Suprapubic skin (tissue), 4 donors: ENCODE data around the gene ZNF584. TPM values are rescaled to one million over a fixed set of nuclear protein-coding genes. Genes with fewer than 3 reads are reported as not detected.

ENCODE experiments used
- DNase-seq, 2 donors: peaks; one replicate each; pipeline ENCODE4 v3.0.0-alpha.2; 2019; ENCODE audit warnings: low spot score in 2 of 2
- H3K27ac ChIP-seq: fragments of 200-600 bp; sonication (generic); one replicate; pipeline ENCODE4 v1.5.1; 2019
- H3K27me3 ChIP-seq: fragments of 200-600 bp; sonication (generic); one replicate; pipeline ENCODE4 v1.5.1; 2019
- H3K36me3 ChIP-seq: fragments of 200-600 bp; sonication (generic); one replicate; pipeline ENCODE4 v1.5.1; 2019
- H3K4me1 ChIP-seq: fragments of 200-600 bp; sonication (generic); one replicate; pipeline ENCODE4 v1.5.1; 2019
- H3K4me3 ChIP-seq: fragments of 200-600 bp; sonication (generic); one replicate; pipeline ENCODE4 v1.5.1; 2019; ENCODE audit warnings: mild to moderate bottlenecking
- H3K9me3 ChIP-seq: fragments of 200-600 bp; sonication (generic); one replicate; pipeline ENCODE4 v1.5.1; 2019
- CTCF ChIP-seq, 2 donors: fragments of 200-600 bp in 1 of 2; fragments of 450-650 bp in 1 of 2; sonication (generic) in 1 of 2; IDR thresholded peaks; one replicate each; pipeline ENCODE4 v1.5.1; 2016 to 2019; ENCODE audit warnings: antibody characterized with exemption in 2 of 2, mild to moderate bottlenecking in 1 of 2, moderate library complexity in 1 of 2
- EP300 ChIP-seq: sonication (generic); formaldehyde crosslinking; IDR thresholded peaks from one replicate; pipeline ENCODE4 v1.6.1; 2017; ENCODE audit warnings: antibody characterized with exemption
- POLR2A ChIP-seq, 2 donors: fragments of 450-650 bp; IDR thresholded peaks; one replicate each; pipeline ENCODE4 v1.6.1; 2017; ENCODE audit warnings: antibody characterized with exemption in 2 of 2, mild to moderate bottlenecking in 2 of 2, moderate library complexity in 2 of 2
- POLR2AphosphoS5 ChIP-seq, 3 donors: sonication (generic); formaldehyde crosslinking; IDR thresholded peaks; one replicate each; pipeline ENCODE4 v1.6.1; 2017; ENCODE audit warnings: antibody characterized with exemption in 3 of 3
- WGBS: methylation state at CpG from one replicate; pipeline ENCODE4 v1.1.5; 2018; 5-methylcytosine and 5-hydroxymethylcytosine counted together
- total RNA-seq, 4 donors: library from RNA; depleted of rRNA; stranded (reverse); fragments of >200 nt; gene quantifications; one replicate each; pipeline ENCODE4 v1.1.0, GENCODE V29; 2016

ZNF584 gene
- total RNA-seq, 4 donors from 2014 or later = 15.8 to 21.2 (median 17.4) TPM

DNA sequence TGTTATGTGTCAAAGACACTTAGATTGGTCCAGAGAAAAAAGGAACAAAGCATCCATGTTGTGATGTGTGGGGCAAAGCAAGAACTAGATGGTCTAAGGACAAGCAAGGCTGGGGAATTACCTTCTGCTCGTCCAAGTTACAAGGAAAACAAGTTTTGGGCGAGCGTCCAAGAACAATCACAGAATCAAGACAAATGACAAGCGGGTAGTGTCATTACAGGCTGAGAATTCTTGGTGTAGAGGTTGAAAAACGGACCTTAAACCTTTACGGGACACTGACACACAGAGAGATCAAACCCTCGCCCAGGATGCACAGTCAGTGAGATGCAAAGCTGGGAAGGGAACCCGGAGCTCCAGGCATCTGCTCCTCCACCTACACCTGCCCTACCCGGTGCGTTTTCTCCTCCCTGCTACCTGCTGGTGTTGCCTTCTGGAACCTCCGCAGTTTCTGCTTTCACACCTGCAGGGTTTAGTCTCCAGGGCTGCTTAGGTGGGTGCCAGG lies 42.5 kb downstream of the ZNF584 start:
- Histone ChIP-seq H3K4me1 (peaks cover 13% of the 10 kb centered on the region), H3K36me3 (peaks cover 19% of the 10 kb centered on the region), H3K9me3 (no peaks in the 10 kb centered on the region), H3K4me3 (peak overlapping the region; percentile 95), H3K27ac (peak overlapping the region; percentile 78), H3K27me3 (peaks cover 21% of the 10 kb centered on the region)
- TF ChIP-seq POLR2AphosphoS5 (IDR thresholded peaks at IDR 0.05) (no peak), POLR2A (IDR thresholded peaks at IDR 0.05) (no peak)
- no peak for DNase-seq
- 2% methylated on average over 11 of the region's 11 CpGs for WGBS

DNA sequence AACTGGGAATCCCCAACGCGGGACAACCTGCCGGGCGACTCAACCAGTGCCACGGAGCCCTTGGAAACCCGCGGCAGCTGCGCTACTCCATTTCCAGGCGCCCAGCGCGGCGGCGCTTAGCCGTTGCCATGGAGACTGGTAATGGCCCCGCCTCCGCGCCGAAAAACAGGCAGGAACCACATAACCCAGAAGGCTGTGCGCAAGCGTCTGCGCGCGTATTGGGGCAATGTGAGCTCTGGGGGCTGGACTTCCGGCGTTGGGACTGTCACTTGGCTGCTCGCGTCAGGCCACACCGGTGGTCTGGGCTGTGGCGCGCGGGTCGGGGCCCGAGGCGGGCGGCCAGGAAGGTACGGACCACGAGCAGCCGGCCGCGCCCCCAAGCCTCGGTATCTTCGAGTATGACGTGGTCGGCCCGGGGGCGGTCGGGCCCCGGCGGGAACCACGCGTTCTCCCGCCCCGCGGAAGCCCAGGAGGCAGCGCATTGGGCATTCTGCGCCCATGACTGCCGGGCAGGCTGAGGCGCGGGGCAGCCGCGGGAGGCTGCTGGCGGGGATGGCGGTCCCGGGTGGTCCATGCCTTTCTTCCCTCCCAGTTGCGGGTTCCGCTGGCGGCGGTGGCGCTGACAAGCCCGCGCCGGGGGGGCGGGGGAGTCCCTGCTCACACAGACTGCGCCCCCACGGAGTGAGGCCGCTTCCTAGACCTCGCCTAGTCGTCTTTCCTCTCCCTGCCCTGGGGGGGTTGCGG lies 43.1 kb downstream of the ZNF584 start, which contains the start of gene ZNF324B:
Gene ZNF324B (plus strand): TSS at position 265 of the 744 bp plus-strand sequence. CDS start 2,080 bp downstream, outside the sequence.
- Histone ChIP-seq H3K36me3 (peaks cover 25% of the 10 kb centered on the region), H3K9me3 (no peaks in the 10 kb centered on the region), H3K27me3 (peaks cover 18% of the 10 kb centered on the region), H3K4me3 (peak within 1 kb of the TSS; percentile 95), H3K27ac (peak within 1 kb of the TSS; percentile 78), H3K4me1 (peaks cover 13% of the 10 kb centered on the region)
- TF ChIP-seq CTCF (IDR thresholded peaks at IDR 0.05) (no peak), EP300 (no peak), POLR2A (IDR thresholded peaks at IDR 0.05) (peak in 1 of 2 donors; percentile 11), POLR2AphosphoS5 (IDR thresholded peaks at IDR 0.05) (peak in 1 of 3 donors; percentile 51)
- WGBS = 3% methylated on average over 14 of the region's 79 CpGs
- DNase-seq = peak; percentile 98

DNA sequence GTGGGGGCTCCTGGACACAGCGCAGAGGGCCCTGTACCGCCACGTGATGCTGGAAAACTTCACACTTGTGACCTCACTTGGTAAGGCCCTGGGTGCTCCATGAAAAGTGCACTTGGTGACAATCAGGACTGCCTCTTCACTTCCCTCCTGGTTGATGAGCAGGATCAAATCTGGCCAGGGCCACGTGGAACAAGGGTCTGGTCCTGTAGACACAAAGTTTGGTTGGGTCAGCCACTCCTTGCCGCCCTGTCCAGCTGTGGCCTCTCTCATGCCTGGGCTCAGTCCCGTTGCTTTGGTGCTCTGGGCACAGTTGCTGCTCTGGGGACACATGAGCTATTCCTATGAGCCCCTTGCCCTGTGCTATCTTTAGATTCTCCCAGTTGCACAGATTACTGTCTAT lies 45.3 kb downstream of the ZNF584 start:
- peaks cover 13% of the 10 kb centered on the region for H3K4me1 ChIP-seq
- DNase-seq = no peak
- TF ChIP-seq POLR2AphosphoS5 (IDR thresholded peaks at IDR 0.05) (no peak), POLR2A (IDR thresholded peaks at IDR 0.05) (no peak), EP300 (no peak), CTCF (IDR thresholded peaks at IDR 0.05) (no peak)
- H3K9me3 ChIP-seq = no peaks in the 10 kb centered on the region
- peaks cover 34% of the 10 kb centered on the region for H3K36me3 ChIP-seq
- H3K27ac ChIP-seq = no peak overlapping the region
- H3K27me3 ChIP-seq = no peaks in the 10 kb centered on the region
- 100% methylated on average over 3 of the region's 6 CpGs for WGBS
- no peak overlapping the region for H3K4me3 ChIP-seq

GRCh38 chr19:58455306-58455705 lies 46.9 kb downstream of the ZNF584 start:
- Histone ChIP-seq H3K4me1 (peaks cover 13% of the 10 kb centered on the region), H3K27ac (no peak overlapping the region), H3K9me3 (no peaks in the 10 kb centered on the region), H3K36me3 (peaks cover 34% of the 10 kb centered on the region), H3K4me3 (no peak overlapping the region), H3K27me3 (no peaks in the 10 kb centered on the region)
- no peak for TF ChIP-seq EP300
- TF ChIP-seq CTCF (IDR thresholded peaks at IDR 0.05) = no peak
- TF ChIP-seq POLR2AphosphoS5 (IDR thresholded peaks at IDR 0.05) = no peak
- no peak for TF ChIP-seq POLR2A (IDR thresholded peaks at IDR 0.05)
- 100% methylated on average over 4 of the region's 21 CpGs for WGBS
- DNase-seq = no peak

GRCh38 chr19:58456111-58456510 lies 47.7 kb downstream of the ZNF584 start:
- Histone ChIP-seq H3K4me1 (peaks cover 7% of the 10 kb centered on the region), H3K9me3 (no peaks in the 10 kb centered on the region), H3K36me3 (peaks cover 34% of the 10 kb centered on the region), H3K4me3 (no peak overlapping the region), H3K27ac (no peak overlapping the region), H3K27me3 (no peaks in the 10 kb centered on the region)
- WGBS = 98% methylated on average over 24 of the region's 35 CpGs
- TF ChIP-seq POLR2A (IDR thresholded peaks at IDR 0.05) = no peak
- no peak for TF ChIP-seq POLR2AphosphoS5 (IDR thresholded peaks at IDR 0.05)
- TF ChIP-seq CTCF (IDR thresholded peaks at IDR 0.05) = no peak
- no peak for TF ChIP-seq EP300
- no peak for DNase-seq
